Naive thymus-derived CD4-positive, alpha-beta T cell (primary cell): Measurements from ENCODE around the gene SH2D4B. TPM values are rescaled to one million over a fixed set of nuclear protein-coding genes. Genes with fewer than 3 reads are reported as not detected.
A peak's percentile ranks its signal among the peaks of the same experiment; 100 is the strongest.

ENCODE experiments used
- ATAC-seq: fragments of 150-1000 bp; cut with Tn5 transposase; 2 replicates; pipeline ENCODE4 v1.10.0; 2021; ENCODE audit warnings: mild to moderate bottlenecking, moderate library complexity
- CTCF ChIA-PET: fragments of 350-600 bp; sonication (Branson Sonifier 250); formaldehyde crosslinking; loops from one replicate; lab custom pipeline; 2021; ENCODE audit warnings: antibody characterized with exemption; lab: Charles Lee
- POLR2A ChIA-PET: fragments of 350-600 bp; sonication (Branson Sonifier 250); formaldehyde crosslinking; loops from one replicate; lab custom pipeline; 2021; ENCODE audit warnings: antibody characterized with exemption, inconsistent platforms; lab: Charles Lee
- DNase-seq, 9 donors: peaks; one replicate each; pipeline versions ENCODE4 v3.0.0 to v3.0.0-alpha.2; 2020 to 2022; ENCODE audit warnings: mixed read lengths in 1 of 9
- H3K27ac ChIP-seq: one replicate; pipeline ENCODE4 v1.7.0; 2013; ENCODE audit warnings: mild to moderate bottlenecking, low read depth, low read length, moderate library complexity
- H3K27me3 ChIP-seq, 2 donors: one replicate each; pipeline ENCODE4 v1.7.0; 2013; ENCODE audit warnings: low read length in 2 of 2, mild to moderate bottlenecking in 2 of 2, moderate library complexity in 2 of 2; ENCODE audit not compliant: control insufficient read depth in 2 of 2, insufficient read depth in 2 of 2
- H3K36me3 ChIP-seq, 3 experiments: 1 replicate in 2 of 3; 2 replicates in 1 of 3; pipeline ENCODE4 v1.7.0; 2013; ENCODE audit warnings: low read length in 3 of 3, mild to moderate bottlenecking in 3 of 3, moderate library complexity in 1 of 3; ENCODE audit not compliant: insufficient read depth in 3 of 3, control insufficient read depth in 2 of 3
- H3K4me1 ChIP-seq, 2 donors: one replicate each; pipeline ENCODE4 v1.7.0; 2013; ENCODE audit warnings: low read length in 2 of 2, mild to moderate bottlenecking in 2 of 2, moderate library complexity in 1 of 2; ENCODE audit not compliant: control insufficient read depth in 2 of 2, insufficient read depth in 2 of 2
- H3K4me3 ChIP-seq: 2 replicates; pipeline ENCODE4 v1.7.0; 2013; ENCODE audit warnings: mild to moderate bottlenecking, low read length
- H3K9me3 ChIP-seq, 3 experiments: 1 replicate in 2 of 3; 2 replicates in 1 of 3; pipeline ENCODE4 v1.7.0; 2013; ENCODE audit warnings: low read length in 3 of 3; ENCODE audit not compliant: control insufficient read depth in 2 of 3
- H3K27ac Mint-ChIP-seq, 9 donors: one replicate each; pipeline ENCODE4 v1.8.0; 2020 to 2022; ENCODE audit warnings: mixed read lengths in 9 of 9, mild to moderate bottlenecking in 8 of 9, moderate library complexity in 5 of 9, inconsistent platforms in 2 of 9
- H3K27me3 Mint-ChIP-seq, 5 donors: one replicate each; pipeline ENCODE4 v1.8.0; 2021 to 2022; ENCODE audit warnings: mixed read lengths in 5 of 5, mild to moderate bottlenecking in 1 of 5
- H3K36me3 Mint-ChIP-seq, 5 donors: one replicate each; pipeline ENCODE4 v1.8.0; 2020 to 2022; ENCODE audit warnings: mixed read lengths in 5 of 5, mild to moderate bottlenecking in 3 of 5, inconsistent platforms in 1 of 5
- H3K4me1 Mint-ChIP-seq, 7 donors: one replicate each; pipeline ENCODE4 v1.8.0; 2020 to 2022; ENCODE audit warnings: mixed read lengths in 7 of 7, mild to moderate bottlenecking in 3 of 7, inconsistent platforms in 1 of 7
- H3K4me3 Mint-ChIP-seq, 10 donors: one replicate each; pipeline ENCODE4 v1.8.0; 2020 to 2022; ENCODE audit warnings: mild to moderate bottlenecking in 10 of 10, mixed read lengths in 10 of 10, moderate library complexity in 6 of 10, inconsistent platforms in 2 of 10
- H3K9me3 Mint-ChIP-seq, 11 donors: one replicate each; pipeline ENCODE4 v1.8.0; 2020 to 2022; ENCODE audit warnings: mixed read lengths in 11 of 11, mild to moderate bottlenecking in 4 of 11, inconsistent platforms in 1 of 11, moderate library complexity in 1 of 11
- intact Hi-C, 2 donors: fragments of 100-400 bp; cut with micrococcal nuclease; formaldehyde crosslinking; loops; one replicate each; pipeline ENCODE4 v1.15.1; 2023
- polyA plus RNA-seq, 2 donors: library from polyadenylated mRNA; unstranded; fragments of 300-500 nt; fragmentation: Illumina TruSeq; gene quantifications; one replicate each; pipeline ENCODE4 v1.2.3, GENCODE V29; 2021
- total RNA-seq, 6 experiments: library from RNA in 5 of 6; stranded (reverse) in 5 of 6; gene quantifications; 1 replicate in 5 of 6; 2 replicates in 1 of 6; pipeline ENCODE4 v1.2.3 and lab custom pipeline; 2021 to 2026

Gene SH2D4B
- total and polyA plus RNA-seq, 7 experiments from 2014 or later = 0.10 to 0.51 (median 0.14) TPM; not detected in 2

DNA sequence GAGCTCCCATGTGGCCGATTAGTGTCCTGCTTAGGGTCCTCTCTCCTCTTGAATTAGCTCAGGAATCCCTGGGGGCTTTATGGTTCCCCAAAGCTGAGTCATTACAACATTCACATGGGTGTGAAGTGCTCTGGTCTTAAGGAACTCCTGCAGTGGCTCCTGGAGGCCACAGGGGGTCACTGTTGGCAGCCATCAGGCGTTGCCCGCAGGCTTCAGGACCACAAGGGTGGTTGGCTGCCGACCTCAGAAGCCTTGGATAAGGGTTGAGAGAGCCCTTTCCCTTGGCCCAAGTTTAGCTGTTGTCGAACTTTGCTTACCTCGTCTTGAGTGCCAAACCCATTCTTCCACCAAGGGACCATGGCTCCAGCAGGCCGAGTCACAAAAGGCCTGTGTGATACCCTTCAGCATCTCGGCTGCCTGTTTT lies 61.7 kb downstream of the SH2D4B start:
- Histone ChIP-seq H3K27me3 (no peaks in the 10 kb centered on the region), H3K36me3 (no peaks in the 10 kb centered on the region), H3K27ac (no peak overlapping the region), H3K9me3 (no peaks in the 10 kb centered on the region), H3K4me3 (no peak overlapping the region), H3K4me1 (no peaks in the 10 kb centered on the region)
- DNase-seq (peak in 5 of 9 donors; percentile 7 to 30 (median 10)), ATAC-seq (peak; percentile 71)
- Mint-ChIP-seq H3K27me3 (peaks cover 0 to 2% (median 0%) of the 10 kb centered on the region in 5 donors), H3K4me3 (no peak overlapping the region), H3K4me1 (peaks cover 0 to 3% (median 0%) of the 10 kb centered on the region in 7 donors), H3K9me3 (no peaks in the 10 kb centered on the region), H3K36me3 (no peaks in the 10 kb centered on the region), H3K27ac (no peak overlapping the region)
- CTCF ChIA-PET = interaction anchor here (0.7 to 1.9 kb wide), 4 partner anchors 15 to 155 kb away, joined by 3 to 5 read pairs (median 3); no protein-coding TSS in a partner anchor
- POLR2A ChIA-PET = no interaction called here
- intact Hi-C loops = loop anchor here (5.0 kb wide), 3 partner anchors 152 to 222 kb away; no protein-coding TSS in a partner anchor

DNA sequence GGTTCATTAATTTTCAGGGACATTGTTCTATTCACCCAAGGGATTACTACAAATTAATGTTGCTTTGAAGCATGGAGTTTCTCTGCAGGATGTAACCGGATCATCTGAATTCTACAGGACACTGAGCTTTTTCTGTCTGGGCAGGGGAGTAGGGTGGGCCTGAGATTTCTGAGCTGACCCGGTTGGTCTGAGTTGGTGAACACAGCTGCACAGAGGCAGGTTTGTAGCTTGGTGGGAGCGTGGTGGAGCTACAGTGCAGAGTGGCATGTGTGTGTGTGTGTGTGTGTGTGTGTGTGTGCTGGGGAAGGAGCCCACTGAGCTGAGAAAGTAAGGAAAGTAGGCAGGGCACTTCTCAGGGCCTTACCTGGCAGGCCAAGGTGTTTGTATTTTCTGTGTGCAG lies 62.6 kb downstream of the SH2D4B start:
- no peaks in the 10 kb centered on the region for H3K4me1 ChIP-seq
- peaks cover 0 to 3% (median 0%) of the 10 kb centered on the region in 7 donors for H3K4me1 Mint-ChIP-seq
- no peak overlapping the region for H3K27ac Mint-ChIP-seq
- ChIA-PET CTCF (interaction anchor here (1.2 kb wide), 1 partner anchor 29 kb away, joined by 3 read pairs; no protein-coding TSS in a partner anchor), POLR2A (no interaction called here)
- H3K36me3 ChIP-seq = no peaks in the 10 kb centered on the region
- no peak overlapping the region for H3K27ac ChIP-seq
- H3K27me3 ChIP-seq = no peaks in the 10 kb centered on the region
- no peak overlapping the region for H3K4me3 Mint-ChIP-seq
- ATAC-seq (no peak), DNase-seq (no peak)
- peaks cover 0 to 2% (median 0%) of the 10 kb centered on the region in 5 donors for H3K27me3 Mint-ChIP-seq
- H3K9me3 Mint-ChIP-seq = no peaks in the 10 kb centered on the region
- H3K9me3 ChIP-seq = no peaks in the 10 kb centered on the region
- intact Hi-C loops = no loop called here
- H3K4me3 ChIP-seq = no peak overlapping the region
- no peaks in the 10 kb centered on the region for H3K36me3 Mint-ChIP-seq

DNA sequence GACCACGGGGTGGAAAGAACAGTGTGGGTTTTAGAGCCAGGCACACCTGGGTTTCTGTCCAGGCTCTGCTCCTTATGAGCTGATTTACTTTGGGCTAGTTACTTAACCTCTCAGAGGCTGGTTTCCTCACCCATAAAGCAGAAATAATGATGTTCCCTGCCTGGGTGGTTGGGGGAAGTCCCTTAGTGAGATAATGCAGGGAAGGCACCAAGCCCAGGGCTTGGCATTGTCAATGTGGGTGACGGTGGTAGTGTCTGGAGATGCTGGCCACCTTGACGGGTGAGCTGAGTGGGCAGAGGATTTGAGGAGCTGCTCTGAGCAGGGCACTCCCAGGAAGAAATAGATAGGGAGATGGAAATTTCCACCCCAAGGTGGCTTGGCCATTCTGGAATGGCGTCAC lies 65.2 kb downstream of the SH2D4B start:
- ChIA-PET POLR2A (no interaction called here), CTCF (no interaction called here)
- Mint-ChIP-seq H3K27me3 (peaks cover 0 to 2% (median 0%) of the 10 kb centered on the region in 5 donors), H3K4me3 (no peak overlapping the region), H3K9me3 (no peaks in the 10 kb centered on the region), H3K27ac (no peak overlapping the region), H3K4me1 (peaks cover 0 to 3% (median 0%) of the 10 kb centered on the region in 7 donors), H3K36me3 (no peaks in the 10 kb centered on the region)
- no peaks in the 10 kb centered on the region for H3K27me3 ChIP-seq
- ATAC-seq = no peak
- intact Hi-C loops = no loop called here
- H3K4me3 ChIP-seq = no peak overlapping the region
- H3K36me3 ChIP-seq = no peaks in the 10 kb centered on the region
- H3K27ac ChIP-seq = no peak overlapping the region
- no peaks in the 10 kb centered on the region for H3K9me3 ChIP-seq
- DNase-seq = no peak
- H3K4me1 ChIP-seq = no peaks in the 10 kb centered on the region

DNA sequence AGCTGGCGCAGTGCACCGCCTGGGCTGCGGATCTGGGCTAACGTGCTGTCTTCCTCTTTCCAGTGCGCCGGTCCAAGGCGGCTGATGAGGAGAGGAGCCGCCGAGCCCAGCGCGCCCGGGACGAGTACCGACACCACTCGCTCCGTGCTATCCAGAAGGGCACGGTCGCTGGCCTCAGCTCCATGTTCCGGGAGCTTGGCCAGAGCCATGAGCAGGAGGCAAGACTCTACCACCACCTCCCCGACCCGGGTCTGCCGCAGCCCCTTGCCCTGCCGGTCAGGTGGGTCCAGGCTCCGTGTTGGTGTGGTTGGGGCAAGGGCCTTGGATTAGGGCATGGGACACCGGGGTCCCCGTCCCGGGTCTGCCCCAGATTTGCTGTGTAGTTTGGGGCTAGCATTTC lies 65.8 kb downstream of the SH2D4B start:
- H3K4me1 ChIP-seq = no peaks in the 10 kb centered on the region
- Mint-ChIP-seq H3K36me3 (no peaks in the 10 kb centered on the region), H3K4me3 (no peak overlapping the region), H3K27ac (no peak overlapping the region), H3K4me1 (peaks cover 0 to 7% (median 0%) of the 10 kb centered on the region in 7 donors), H3K9me3 (no peaks in the 10 kb centered on the region), H3K27me3 (peaks cover 0 to 2% (median 0%) of the 10 kb centered on the region in 5 donors)
- no peak for DNase-seq
- H3K27me3 ChIP-seq = no peaks in the 10 kb centered on the region
- intact Hi-C loops = no loop called here
- H3K27ac ChIP-seq = no peak overlapping the region
- H3K9me3 ChIP-seq = no peaks in the 10 kb centered on the region
- CTCF ChIA-PET = no interaction called here
- no peak overlapping the region for H3K4me3 ChIP-seq
- ATAC-seq = no peak
- POLR2A ChIA-PET = no interaction called here
- H3K36me3 ChIP-seq = no peaks in the 10 kb centered on the region

DNA sequence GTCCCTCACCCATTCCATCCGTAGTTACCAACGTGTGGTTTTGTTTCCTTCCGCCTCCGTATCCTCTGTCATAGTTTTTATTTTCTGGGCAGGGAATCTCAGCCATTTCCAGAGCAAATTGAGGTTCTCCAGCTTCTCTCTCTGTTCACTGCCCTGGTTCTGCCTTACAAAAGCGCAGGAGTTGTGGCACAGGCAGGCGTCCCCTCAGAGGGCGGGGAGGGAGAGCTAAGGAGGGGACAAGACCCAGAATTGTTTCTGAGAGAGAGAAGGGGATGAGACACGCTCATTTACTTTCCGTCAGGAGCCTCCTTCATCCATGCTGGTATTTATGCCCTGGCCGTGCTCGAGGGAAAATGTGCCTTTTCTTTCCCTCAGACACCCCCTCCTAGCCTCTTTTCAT lies 71.0 kb downstream of the SH2D4B start:
- intact Hi-C loops = no loop called here
- no peaks in the 10 kb centered on the region for H3K9me3 ChIP-seq
- H3K27me3 ChIP-seq = no peaks in the 10 kb centered on the region
- ATAC-seq (no peak), DNase-seq (no peak)
- peaks cover 0 to 5% (median 0%) of the 10 kb centered on the region in 7 donors for H3K4me1 Mint-ChIP-seq
- H3K9me3 Mint-ChIP-seq = peaks cover 0 to 3% (median 1%) of the 10 kb centered on the region in 11 donors
- no peak overlapping the region for H3K4me3 Mint-ChIP-seq
- no peaks in the 10 kb centered on the region for H3K4me1 ChIP-seq
- H3K36me3 Mint-ChIP-seq = no peaks in the 10 kb centered on the region
- no peak overlapping the region for H3K27ac Mint-ChIP-seq
- CTCF ChIA-PET = interaction anchor here (0.6 kb wide), 1 partner anchor 78 kb away, joined by 3 read pairs; no protein-coding TSS in a partner anchor
- H3K27ac ChIP-seq = no peak overlapping the region
- no peaks in the 10 kb centered on the region for H3K36me3 ChIP-seq
- peaks cover 0 to 3% (median 3%) of the 10 kb centered on the region in 5 donors for H3K27me3 Mint-ChIP-seq
- no peak overlapping the region for H3K4me3 ChIP-seq
- POLR2A ChIA-PET = no interaction called here

DNA sequence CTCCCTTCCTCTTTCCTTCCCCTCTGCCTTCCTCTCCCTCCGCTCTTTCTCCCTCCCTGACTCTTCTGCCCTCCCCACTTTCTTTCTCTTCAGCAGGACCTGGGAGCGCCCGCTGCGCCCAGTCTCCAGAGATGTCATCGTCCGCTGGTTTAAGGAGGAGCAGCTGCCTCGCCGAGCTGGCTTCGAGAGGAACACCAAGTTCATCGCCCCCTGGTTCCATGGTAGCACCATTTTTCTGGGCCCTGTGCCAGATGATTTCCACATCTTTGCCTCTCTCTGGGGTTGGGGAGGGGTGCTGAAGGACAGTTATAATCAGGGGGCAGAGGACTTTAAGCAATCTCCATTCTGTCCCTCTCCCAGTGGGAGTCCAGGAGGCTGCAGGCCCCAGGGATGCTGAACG lies 71.6 kb downstream of the SH2D4B start:
- POLR2A ChIA-PET = no interaction called here
- Mint-ChIP-seq H3K9me3 (peaks cover 0 to 4% (median 2%) of the 10 kb centered on the region in 11 donors), H3K36me3 (no peaks in the 10 kb centered on the region), H3K27me3 (peaks cover 0 to 3% (median 3%) of the 10 kb centered on the region in 5 donors), H3K4me3 (no peak overlapping the region), H3K27ac (no peak overlapping the region), H3K4me1 (peaks cover 0 to 5% (median 0%) of the 10 kb centered on the region in 7 donors)
- no peak for DNase-seq
- CTCF ChIA-PET = no interaction called here
- H3K4me1 ChIP-seq = no peaks in the 10 kb centered on the region
- H3K4me3 ChIP-seq = no peak overlapping the region
- H3K27me3 ChIP-seq = no peaks in the 10 kb centered on the region
- H3K27ac ChIP-seq = no peak overlapping the region
- intact Hi-C loops = no loop called here
- H3K9me3 ChIP-seq = no peaks in the 10 kb centered on the region
- no peaks in the 10 kb centered on the region for H3K36me3 ChIP-seq
- ATAC-seq = no peak
